Aorta (tissue), 5 donors: ENCODE data around the gene COLEC11. TPM values are rescaled to one million over a fixed set of nuclear protein-coding genes. Genes with fewer than 3 reads are reported as not detected.

Source experiments
- ATAC-seq: fragments of 200-7000 bp; cut with Tn5 transposase; one replicate; pipeline ENCODE4 v1.9.1; 2022; ENCODE audit warnings: moderate library complexity; ENCODE audit not compliant: low FRiP score
- DNase-seq, 2 donors: peaks; one replicate each; pipeline ENCODE4 v3.0.0-alpha.2; 2020
- H3K27ac ChIP-seq, 2 donors: one replicate each; pipeline ENCODE4 v1.5.1; 2013; ENCODE audit warnings: low read length in 2 of 2, mild to moderate bottlenecking in 2 of 2, moderate library complexity in 2 of 2, control low read depth in 1 of 2, inconsistent platforms in 1 of 2, low read depth in 1 of 2
- H3K27me3 ChIP-seq, 2 donors: one replicate each; pipeline ENCODE4 v1.6.1; 2013; ENCODE audit warnings: control low read depth in 1 of 2, low read length in 1 of 2, mild to moderate bottlenecking in 1 of 2, moderate library complexity in 1 of 2; ENCODE audit not compliant: insufficient read depth in 2 of 2, control insufficient read depth in 1 of 2
- H3K36me3 ChIP-seq, 2 donors: one replicate each; pipeline ENCODE4 v1.6.1; 2013; ENCODE audit warnings: control low read depth in 1 of 2, low read length in 1 of 2, mild to moderate bottlenecking in 1 of 2; ENCODE audit not compliant: insufficient read depth in 2 of 2, control insufficient read depth in 1 of 2
- H3K4me1 ChIP-seq, 2 donors: one replicate each; pipeline ENCODE4 v1.6.1; 2013; ENCODE audit warnings: low read length in 2 of 2, control low read depth in 1 of 2, mild to moderate bottlenecking in 1 of 2, moderate library complexity in 1 of 2; ENCODE audit not compliant: insufficient read depth in 2 of 2, control insufficient read depth in 1 of 2
- H3K4me3 ChIP-seq, 2 donors: one replicate each; pipeline ENCODE4 v1.5.1; 2013; ENCODE audit warnings: low read length in 2 of 2, control low read depth in 1 of 2, mild to moderate bottlenecking in 1 of 2
- H3K9me3 ChIP-seq: one replicate; pipeline ENCODE4 v1.6.1; 2013; ENCODE audit warnings: mild to moderate bottlenecking, low read length; ENCODE audit not compliant: control insufficient read depth
- WGBS, 2 donors: extraction: QIAGEN DNeasy Blood & Tissue Kit; methylation state at CpG; one replicate each; pipeline ENCODE4 v1.1.7; 2013; 5-methylcytosine and 5-hydroxymethylcytosine counted together
- intact Hi-C, 2 donors: fragments of 100-400 bp; cut with DNase I; formaldehyde crosslinking; loops; one replicate each; pipeline versions ENCODE4 v1.14.2 to v1.15.0; 2022
- polyA plus RNA-seq, 2 donors: library from polyadenylated mRNA; stranded (reverse); fragments of 200-250 nt; gene quantifications; one replicate each; pipeline ENCODE4 v1.2.3, GENCODE V29; 2013
- total RNA-seq, 2 donors: library from RNA; stranded (reverse); fragmentation: NEBNext Ultra II Directional; extraction: Animal tissue kit (Norgen Biotek cat#: 25700); gene quantifications; one replicate each; pipeline ENCODE4 v1.2.1, GENCODE V29; 2021
- donor health status: healthy with polysubstance abuse.
- donor health status: Bipolar disorder and iron deficiency.
- donor health status: DM: no; HTN: no; CAD: no.
- donor health status: DM: no; HTN: no; CAD: no.
- donor health status: DM: yes; HTN: yes; CAD: no.

The COLEC11 gene
- total and polyA plus RNA-seq, 4 donors: 1.4 to 33.2 (median 16.5) TPM

- Histone ChIP-seq H3K27ac (no peak overlapping the region), H3K9me3 (no peaks in the 10 kb centered on the region), H3K36me3 (no peaks in the 10 kb centered on the region), H3K4me1 (no peaks in the 10 kb centered on the region), H3K27me3 (no peaks in the 10 kb centered on the region), H3K4me3 (no peak overlapping the region)
- ATAC-seq (no peak), DNase-seq (peak in 1 of 2 donors; percentile 15)
- 83 to 86% methylated on average over 7 of the region's 7 CpGs for WGBS, 2 donors
- intact Hi-C loops: no loop called here
These were observed 35.7 kb downstream of the COLEC11 start for GRCh38 chr2:3630631-3631030.

GRCh38 chr2:3631161-3631850 lies 36.4 kb downstream of the COLEC11 start:
- no peak overlapping the region for H3K27ac ChIP-seq

DNA sequence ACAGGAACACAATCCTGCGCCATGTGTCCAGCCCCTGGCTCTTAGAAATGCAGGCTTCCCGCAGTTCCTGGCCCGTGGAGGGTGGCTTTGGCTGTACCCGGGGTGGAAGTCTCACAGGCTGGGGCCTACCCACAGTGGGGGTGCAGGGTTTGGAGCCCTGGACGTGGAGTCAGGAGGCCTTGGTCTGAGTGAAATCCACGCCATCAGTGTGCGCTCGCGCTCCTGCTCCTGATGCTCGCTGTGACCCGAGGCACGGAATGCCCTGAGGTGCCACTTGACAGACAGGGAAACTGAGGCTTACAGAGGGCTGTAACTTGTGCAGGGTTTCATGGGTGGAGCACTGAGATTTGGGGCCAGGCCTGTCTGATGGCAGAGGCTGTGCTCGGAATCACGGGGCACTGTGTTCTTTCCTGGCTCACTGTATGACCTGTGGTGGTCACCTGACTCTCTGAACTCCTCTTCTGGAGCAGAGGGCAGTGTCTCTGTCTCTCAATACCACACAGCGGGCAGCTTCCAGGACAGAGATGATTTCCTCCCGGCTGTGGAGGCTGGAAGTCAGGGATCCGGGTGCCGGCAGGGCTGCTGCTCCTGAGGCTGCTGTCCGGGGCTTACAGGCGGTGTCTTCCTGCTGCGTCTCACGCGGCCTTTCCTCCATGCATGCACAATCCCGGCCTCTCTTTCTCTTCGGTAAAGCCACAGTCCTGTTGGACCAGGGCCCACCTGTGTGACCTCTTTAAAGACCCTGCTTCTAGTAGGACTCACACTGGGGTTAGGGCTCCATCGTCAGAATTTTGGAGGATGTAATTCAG lies 37.1 kb downstream of the COLEC11 start:
- no peaks in the 10 kb centered on the region for H3K36me3 ChIP-seq
- intact Hi-C loops: no loop called here
- no peaks in the 10 kb centered on the region for H3K4me1 ChIP-seq
- H3K27ac ChIP-seq: no peak overlapping the region
- 89 to 94% methylated on average over 26 of the region's 26 CpGs for WGBS, 2 donors
- H3K27me3 ChIP-seq: no peaks in the 10 kb centered on the region
- DNase-seq: peak in 1 of 2 donors; percentile 45
- H3K4me3 ChIP-seq: no peak overlapping the region
- no peak for ATAC-seq
- no peaks in the 10 kb centered on the region for H3K9me3 ChIP-seq

More at GRCh38 chr2:3631161-3631850, 36.4 kb downstream of the COLEC11 start:
- no peaks in the 10 kb centered on the region for H3K9me3 ChIP-seq
- no peaks in the 10 kb centered on the region for H3K27me3 ChIP-seq
- no peaks in the 10 kb centered on the region for H3K36me3 ChIP-seq
- 82 to 89% methylated on average over 15 of the region's 15 CpGs for WGBS, 2 donors
- H3K4me3 ChIP-seq: no peak overlapping the region
- H3K4me1 ChIP-seq: no peaks in the 10 kb centered on the region
- intact Hi-C loops: no loop called here
- ATAC-seq: no peak
- peak in 1 of 2 donors; percentile 68 for DNase-seq

DNA sequence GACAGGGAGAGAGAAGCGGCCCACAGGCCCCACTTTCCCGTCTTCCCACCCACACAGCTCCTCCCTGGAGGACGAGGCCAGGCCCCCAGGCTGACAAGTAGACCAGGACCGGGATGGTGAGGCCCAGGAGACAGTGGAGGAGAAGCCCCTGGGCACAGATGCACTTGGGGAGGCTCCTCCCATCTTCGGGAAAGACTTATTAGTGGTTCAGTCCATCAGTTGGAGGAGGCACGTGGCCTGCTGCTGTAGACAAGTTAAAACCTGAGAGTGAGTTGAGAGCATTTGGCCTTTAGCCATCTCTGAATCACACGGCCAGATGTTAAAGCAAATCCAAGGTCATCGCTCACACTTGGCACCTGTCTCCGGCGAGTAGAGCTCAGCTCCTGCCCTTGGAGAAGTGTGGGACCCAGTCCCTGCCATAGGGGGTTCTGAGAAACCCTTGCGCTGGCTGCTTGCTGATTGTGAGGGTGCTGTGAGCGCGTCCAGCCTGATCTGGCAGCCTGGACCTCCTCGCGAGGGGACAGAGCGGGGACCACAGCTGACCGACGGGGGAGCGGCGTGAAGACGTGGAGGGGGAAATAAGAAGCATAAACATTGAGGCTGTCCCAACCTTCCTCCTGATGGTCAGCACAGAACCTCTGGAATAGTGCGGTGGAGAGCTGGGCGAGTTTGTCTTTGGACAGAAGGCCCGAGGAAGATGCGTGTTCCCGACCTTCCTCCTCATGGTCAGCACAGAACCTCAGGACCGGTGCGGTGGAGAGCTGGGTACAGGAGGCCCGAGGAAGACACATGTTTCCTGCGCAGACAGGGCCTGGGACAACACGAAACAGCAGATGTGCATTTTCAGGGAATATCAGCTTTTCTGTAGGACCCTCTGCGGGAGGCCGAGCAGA lies 38.4 kb downstream of the COLEC11 start:
- no peaks in the 10 kb centered on the region for H3K27me3 ChIP-seq
- no peak overlapping the region for H3K27ac ChIP-seq
- intact Hi-C loops: no loop called here
- H3K36me3 ChIP-seq: no peaks in the 10 kb centered on the region
- no peaks in the 10 kb centered on the region for H3K4me1 ChIP-seq
- no peak overlapping the region for H3K4me3 ChIP-seq
- WGBS, 2 donors: 84 to 85% methylated on average over 33 of the region's 33 CpGs
- DNase-seq (peak; percentile 37 to 46), ATAC-seq (no peak)
- no peaks in the 10 kb centered on the region for H3K9me3 ChIP-seq

DNA sequence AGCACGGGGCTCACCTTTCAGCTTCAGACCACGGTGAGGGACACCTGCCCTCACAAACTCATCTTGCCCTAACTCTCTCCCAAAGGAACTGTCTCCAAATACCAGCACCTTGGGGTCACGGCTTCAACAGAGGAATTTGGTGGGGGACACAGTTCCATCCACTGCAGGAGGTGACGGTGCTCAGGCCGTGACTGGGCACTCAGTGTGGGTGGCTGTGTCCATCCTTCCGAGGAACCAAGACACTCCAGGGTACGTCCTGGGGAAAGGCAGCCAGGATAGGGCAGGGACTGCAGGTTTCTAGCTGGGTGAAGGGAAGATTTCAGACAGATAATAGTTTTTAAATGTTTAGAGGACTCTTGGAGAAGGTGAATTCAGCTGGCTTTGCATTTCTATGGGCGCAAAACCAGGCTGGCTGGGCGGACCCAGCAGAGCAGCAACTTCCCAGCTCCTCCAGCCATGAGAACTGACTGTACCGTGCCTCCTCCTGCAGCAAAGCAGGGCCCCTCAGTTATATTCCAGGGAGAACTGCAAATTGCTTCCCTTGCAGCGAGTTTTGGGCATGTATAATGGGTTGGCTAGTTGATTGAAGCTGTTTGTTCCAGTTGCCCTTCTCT lies 39.2 kb downstream of the COLEC11 start:
- H3K4me3 ChIP-seq: no peak overlapping the region
- no peak overlapping the region for H3K27ac ChIP-seq
- no peaks in the 10 kb centered on the region for H3K27me3 ChIP-seq
- intact Hi-C loops: no loop called here
- H3K9me3 ChIP-seq: no peaks in the 10 kb centered on the region
- no peaks in the 10 kb centered on the region for H3K36me3 ChIP-seq
- 88 to 89% methylated on average over 11 of the region's 11 CpGs for WGBS, 2 donors
- no peaks in the 10 kb centered on the region for H3K4me1 ChIP-seq
- DNase-seq: peak in 1 of 2 donors; percentile 28
- ATAC-seq: no peak

GRCh38 chr2:3634596-3635121 lies 39.7 kb downstream of the COLEC11 start:
- H3K4me3 ChIP-seq: no peak overlapping the region
- ATAC-seq (no peak), DNase-seq (peak; percentile 30 to 55)
- WGBS, 2 donors: 82 to 84% methylated on average over 11 to 12 of the region's 12 CpGs
- H3K4me1 ChIP-seq: no peaks in the 10 kb centered on the region
- no peaks in the 10 kb centered on the region for H3K27me3 ChIP-seq
- intact Hi-C loops: no loop called here
- H3K36me3 ChIP-seq: no peaks in the 10 kb centered on the region
- no peak overlapping the region for H3K27ac ChIP-seq
- H3K9me3 ChIP-seq: no peaks in the 10 kb centered on the region

DNA sequence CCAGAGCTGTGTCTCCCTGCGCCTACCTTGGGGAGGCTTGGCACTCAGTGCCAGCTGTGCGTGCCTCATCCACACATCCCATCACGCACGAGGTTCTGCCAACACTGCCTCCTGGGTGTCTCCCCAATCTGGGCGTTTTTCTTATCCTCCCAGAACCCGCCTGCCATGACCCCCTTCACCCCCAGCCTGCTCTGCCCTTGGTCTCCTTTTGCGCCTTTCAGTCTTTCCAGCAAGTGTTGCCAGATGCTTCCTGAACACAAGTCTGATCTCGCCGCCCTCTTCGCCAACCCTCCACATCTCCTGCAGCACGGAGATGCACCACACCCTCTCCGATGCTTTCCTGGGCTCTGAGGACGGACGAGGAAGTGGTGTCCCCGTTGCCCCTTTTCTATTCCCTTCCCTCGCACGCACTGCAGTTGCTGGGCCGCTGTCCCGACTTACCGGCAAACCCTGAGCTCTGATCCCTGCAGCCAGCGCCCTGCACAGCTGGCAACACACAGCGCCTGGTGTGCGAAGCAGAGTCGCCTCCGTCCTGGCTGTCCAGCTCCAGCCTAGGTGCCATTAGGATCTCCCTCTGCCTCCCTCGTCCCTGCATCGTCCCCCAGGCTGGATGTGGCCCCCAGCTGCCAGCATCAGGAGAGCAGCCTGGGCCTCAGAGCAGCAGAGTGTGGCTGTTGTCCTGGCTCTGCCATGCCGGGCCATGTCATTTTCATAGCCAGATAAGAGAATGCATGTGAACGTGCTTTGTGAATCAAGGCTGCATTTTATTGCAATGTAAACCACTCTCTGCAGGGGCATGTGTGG lies 40.5 kb downstream of the COLEC11 start:
- peak; percentile 36 to 46 for DNase-seq
- WGBS, 2 donors: 80 to 81% methylated on average over 29 of the region's 29 CpGs

More for the DNA sequence above, 40.5 kb downstream of the COLEC11 start:
- no peak overlapping the region for H3K27ac ChIP-seq
- no peaks in the 10 kb centered on the region for H3K27me3 ChIP-seq
- no peaks in the 10 kb centered on the region for H3K9me3 ChIP-seq
- intact Hi-C loops: no loop called here
- H3K4me1 ChIP-seq: no peaks in the 10 kb centered on the region
- ATAC-seq: no peak
- no peaks in the 10 kb centered on the region for H3K36me3 ChIP-seq
- no peak overlapping the region for H3K4me3 ChIP-seq
